Endothelial cell (in vitro differentiated cells): Measurements from ENCODE around the gene MST1. TPM values are rescaled to one million over a fixed set of nuclear protein-coding genes. Genes with fewer than 3 reads are reported as not detected.

Experiments used
- DNase-seq: peaks from one replicate; pipeline ENCODE4 v3.0.0; 2021; ENCODE audit warnings: low spot score
- H3K27ac Mint-ChIP-seq: one replicate; pipeline ENCODE4 v1.8.0; 2021; ENCODE audit warnings: mixed read lengths, inconsistent platforms; ENCODE audit not compliant: unreplicated experiment
- H3K27me3 Mint-ChIP-seq: one replicate; pipeline ENCODE4 v1.8.0; 2021; ENCODE audit warnings: mild to moderate bottlenecking, moderate library complexity, mixed read lengths, inconsistent platforms; ENCODE audit not compliant: unreplicated experiment
- H3K36me3 Mint-ChIP-seq: one replicate; pipeline ENCODE4 v1.8.0; 2021; ENCODE audit warnings: mild to moderate bottlenecking, low read depth, mixed read lengths, inconsistent platforms; ENCODE audit not compliant: unreplicated experiment
- H3K4me1 Mint-ChIP-seq: one replicate; pipeline ENCODE4 v1.8.0; 2021; ENCODE audit warnings: mild to moderate bottlenecking, mixed read lengths, inconsistent platforms; ENCODE audit not compliant: unreplicated experiment
- H3K4me3 Mint-ChIP-seq: one replicate; pipeline ENCODE4 v1.8.0; 2021; ENCODE audit warnings: mild to moderate bottlenecking, mixed read lengths, inconsistent platforms; ENCODE audit not compliant: unreplicated experiment
- H3K9me3 Mint-ChIP-seq: one replicate; pipeline ENCODE4 v1.8.0; 2021; ENCODE audit warnings: mixed read lengths, inconsistent platforms; ENCODE audit not compliant: unreplicated experiment
- CTCF ChIP-seq: fragments of 200-600 bp; sonication (generic); IDR thresholded peaks from one replicate; pipeline ENCODE4 v1.5.0; 2021; ENCODE audit warnings: antibody characterized with exemption; ENCODE audit not compliant: unreplicated experiment
- total RNA-seq: library from RNA; stranded (reverse); fragmentation: NEBNext Ultra II Directional; extraction: Animal tissue kit (Norgen Biotek cat#: 25700); gene quantifications from one replicate; pipeline ENCODE4 v1.2.1, GENCODE V29; 2021; ENCODE audit not compliant: unreplicated experiment

Gene MST1
- total RNA-seq, 1 donor from 2014 or later, result 22.0 TPM

GRCh38 chr3:49724586-49724985, 35.3 kb upstream of the MST1 start:
- Mint-ChIP-seq H3K27me3 (peaks cover 17% of the 10 kb centered on the region), H3K9me3 (no peaks in the 10 kb centered on the region), H3K4me3 (peak overlapping the region; percentile 92), H3K36me3 (peaks cover 9% of the 10 kb centered on the region), H3K4me1 (peaks cover 4% of the 10 kb centered on the region), H3K27ac (peak overlapping the region; percentile 93)
- DNase-seq, result no peak
- no peak for TF ChIP-seq CTCF

GRCh38 chr3:49723628-49724551, 34.6 kb upstream of the MST1 start, which contains the start of gene GMPPB:
GMPPB (minus strand) TSS chr3:49723951; CDS start chr3:49723726, 225 bp downstream.
- H3K27me3 Mint-ChIP-seq, result peaks cover 18% of the 10 kb centered on the region
- H3K36me3 Mint-ChIP-seq, result peaks cover 6% of the 10 kb centered on the region
- peak; percentile 97 for DNase-seq
- H3K4me3 Mint-ChIP-seq, result peak within 1 kb of the TSS; percentile 96
- peak within 1 kb of the TSS; percentile 93 for H3K27ac Mint-ChIP-seq
- H3K9me3 Mint-ChIP-seq, result no peaks in the 10 kb centered on the region
- no peak for TF ChIP-seq CTCF
- peaks cover 4% of the 10 kb centered on the region for H3K4me1 Mint-ChIP-seq

GRCh38 chr3:49723296-49723627, 34.0 kb upstream of the MST1 start:
- H3K9me3 Mint-ChIP-seq, result no peaks in the 10 kb centered on the region

GRCh38 chr3:49722896-49723295, 33.6 kb upstream of the MST1 start:
- no peak for TF ChIP-seq CTCF
- H3K27me3 Mint-ChIP-seq, result peaks cover 22% of the 10 kb centered on the region
- peaks cover 9% of the 10 kb centered on the region for H3K4me1 Mint-ChIP-seq
- no peaks in the 10 kb centered on the region for H3K9me3 Mint-ChIP-seq
- peaks cover 4% of the 10 kb centered on the region for H3K36me3 Mint-ChIP-seq
- DNase-seq, result no peak
- H3K27ac Mint-ChIP-seq, result peak overlapping the region; percentile 93
- peak overlapping the region; percentile 96 for H3K4me3 Mint-ChIP-seq

More at GRCh38 chr3:49723296-49723627, 34.0 kb upstream of the MST1 start:
- H3K27ac Mint-ChIP-seq, result peak overlapping the region; percentile 93
- H3K36me3 Mint-ChIP-seq, result peaks cover 4% of the 10 kb centered on the region
- no peak for TF ChIP-seq CTCF
- peaks cover 9% of the 10 kb centered on the region for H3K4me1 Mint-ChIP-seq
- peaks cover 22% of the 10 kb centered on the region for H3K27me3 Mint-ChIP-seq
- peak; percentile 51 for DNase-seq
- H3K4me3 Mint-ChIP-seq, result peak overlapping the region; percentile 96
